HepG2 (cell line): ENCODE data around the gene OXLD1. TPM values are rescaled to one million over a fixed set of nuclear protein-coding genes. Genes with fewer than 3 reads are reported as not detected.

Experiments
- ATAC-seq: fragments of 200-7000 bp; cut with Tn5 transposase; 3 replicates; pipeline ENCODE4 v1.9.1; 2020; ENCODE audit warnings: mild to moderate bottlenecking, moderate library complexity
- BruUV-seq: library from RNA; stranded (reverse); fragments of 400-500 nt; replicated peaks from 2 replicates; lab custom pipeline; 2021; lab: Mats Ljungman, UMichigan
- CTCF ChIA-PET: fragments of 300-600 bp; formaldehyde crosslinking; extraction: SDS; loops from one replicate; lab custom pipeline; 2021; ENCODE audit warnings: low total read pairs, inconsistent platforms, low intra/inter-chr PET ratio; lab: Yijun Ruan, JAX
- POLR2A ChIA-PET: fragments of 350-600 bp; sonication (Branson Sonifier 250); formaldehyde crosslinking; loops from one replicate; lab custom pipeline; 2020; ENCODE audit warnings: antibody characterized with exemption, inconsistent platforms; lab: Yijun Ruan, JAX
- DNase-seq: peaks from one replicate; pipeline ENCODE4 v3.0.0-alpha.2; 2015; ENCODE audit warnings: low spot score
- FAIRE-seq: peaks from 3 replicates; lab custom pipeline; 2011; peaks lifted over from hg19 to GRCh38; lab: Jason Lieb, UNC
- H2AFZ ChIP-seq: one replicate; pipeline ENCODE4 v1.6.1; 2011; ENCODE audit warnings: low read length, inconsistent platforms
- H3K27ac ChIP-seq: fragments of 300-600 bp; 3 replicates; pipeline ENCODE4 v1.8.0; 2011; ENCODE audit warnings: mixed run types, mild to moderate bottlenecking, mixed read lengths, low read length, inconsistent platforms; ENCODE audit not compliant: insufficient read depth; ENCODE audit errors: extremely low read length
- H3K27me3 ChIP-seq, 2 experiments: fragments of 200-600 bp in 1 of 2; 2 replicates in 1 of 2; 3 replicates in 1 of 2; pipeline versions ENCODE4 v1.6.0 to v1.8.0; 2011; ENCODE audit warnings: low read length in 2 of 2, mild to moderate bottlenecking in 2 of 2, moderate library complexity in 2 of 2, inconsistent platforms in 1 of 2; ENCODE audit not compliant: insufficient read depth in 2 of 2, control insufficient read depth in 1 of 2
- H3K36me3 ChIP-seq, 2 experiments: fragments of 200-600 bp in 1 of 2; replicated peaks in 1 of 2; 2 replicates in 1 of 2; 3 replicates in 1 of 2; pipeline versions ENCODE4 v1.5.1 to v1.8.0; 2011; ENCODE audit warnings: low read length in 2 of 2, inconsistent platforms in 1 of 2; ENCODE audit not compliant: insufficient read depth in 2 of 2, control insufficient read depth in 1 of 2
- H3K4me1 ChIP-seq: 2 replicates; pipeline ENCODE4 v1.5.1; 2012; ENCODE audit warnings: low read length, inconsistent platforms; ENCODE audit not compliant: insufficient read depth
- H3K4me2 ChIP-seq: 2 replicates; pipeline ENCODE4 v1.6.0; 2011; ENCODE audit warnings: low read depth, low read length, inconsistent platforms
- H3K4me3 ChIP-seq, 3 experiments: fragments of 200-600 bp in 1 of 3; sonication (generic), shearing (Covaris generic) in 1 of 3; replicated peaks in 1 of 3; 2 replicates each; pipeline ENCODE4 v1.5.1; 2011 to 2016; ENCODE audit warnings: low read length in 3 of 3, inconsistent platforms in 2 of 3, low read depth in 2 of 3, mild to moderate bottlenecking in 2 of 3, control low read depth in 1 of 3, mixed read lengths in 1 of 3; ENCODE audit not compliant: insufficient read depth in 1 of 3
- H3K79me2 ChIP-seq: one replicate; pipeline ENCODE4 v1.6.1; 2011; ENCODE audit warnings: low read length, inconsistent platforms; ENCODE audit not compliant: insufficient read depth
- H3K9ac ChIP-seq: 2 replicates; pipeline ENCODE4 v1.6.0; 2011; ENCODE audit warnings: mild to moderate bottlenecking, low read depth, low read length, inconsistent platforms; ENCODE audit not compliant: insufficient read depth
- H3K9me3 ChIP-seq: 2 replicates; pipeline ENCODE4 v1.5.1; 2012; ENCODE audit warnings: mild to moderate bottlenecking, low read length
- H4K20me1 ChIP-seq: 2 replicates; pipeline ENCODE4 v1.6.0; 2011; ENCODE audit warnings: inconsistent platforms, mild to moderate bottlenecking, low read length, moderate library complexity; ENCODE audit not compliant: insufficient read depth
- ATF7 ChIP-seq, 2 experiments: fragments of 450-650 bp in 1 of 2; sonication (generic) in 1 of 2; formaldehyde crosslinking in 1 of 2; IDR thresholded peaks; 2 replicates each; pipeline versions ENCODE4 v1.4.0 to v1.6.1; 2016 to 2020; ENCODE audit warnings: antibody characterized with exemption in 1 of 2, mild to moderate bottlenecking in 1 of 2, missing genetic modification reagents in 1 of 2
- HNF4A ChIP-seq: sonication (generic); formaldehyde crosslinking; IDR thresholded peaks from 2 replicates; pipeline ENCODE4 v1.4.0; 2020; ENCODE audit warnings: missing genetic modification reagents
- HOXA5 ChIP-seq: sonication (generic); formaldehyde crosslinking; IDR thresholded peaks from 2 replicates; pipeline ENCODE4 v1.4.0; 2020; ENCODE audit warnings: missing genetic modification reagents
- MAFG ChIP-seq: sonication (generic); formaldehyde crosslinking; IDR thresholded peaks from 2 replicates; pipeline ENCODE4 v1.5.1; 2020; ENCODE audit warnings: mild to moderate bottlenecking, missing genetic modification reagents
- MEF2D ChIP-seq: sonication (generic); formaldehyde crosslinking; IDR thresholded peaks from 2 replicates; pipeline ENCODE4 v1.5.1; 2020; ENCODE audit warnings: mild to moderate bottlenecking, missing genetic modification reagents
- NFRKB ChIP-seq: fragments of 450-650 bp; IDR thresholded peaks from 2 replicates; pipeline ENCODE4 v1.6.1; 2017
- PHF5A ChIP-seq: IDR thresholded peaks from one replicate; pipeline ENCODE4 v1.6.1; 2018; ENCODE audit warnings: low read depth, missing genetic modification reagents; ENCODE audit not compliant: unreplicated experiment
- RERE ChIP-seq: IDR thresholded peaks from 2 replicates; pipeline ENCODE4 v1.6.1; 2016; ENCODE audit warnings: low read depth, missing genetic modification reagents, missing compliant biosample characterization
- SALL2 ChIP-seq: sonication (generic); formaldehyde crosslinking; IDR thresholded peaks from 2 replicates; pipeline ENCODE4 v1.8.1; 2023; ENCODE audit warnings: mild to moderate bottlenecking, missing genetic modification reagents, inconsistent platforms
- USF2 ChIP-seq, 2 experiments: sonication (generic) in 1 of 2; formaldehyde crosslinking in 1 of 2; IDR thresholded peaks; 2 replicates each; pipeline versions ENCODE4 v1.5.1 to v1.6.1; 2011 to 2020; ENCODE audit warnings: borderline replicate concordance in 1 of 2, low read depth in 1 of 2, low read length in 1 of 2, mild to moderate bottlenecking in 1 of 2, missing genetic modification reagents in 1 of 2, moderate library complexity in 1 of 2
- ZNF260 ChIP-seq: sonication (generic); formaldehyde crosslinking; IDR thresholded peaks from 2 replicates; pipeline ENCODE4 v1.4.0; 2020; ENCODE audit warnings: missing genetic modification reagents, low read depth, mild to moderate bottlenecking, borderline replicate concordance
- ZNF597 ChIP-seq: sonication (generic); formaldehyde crosslinking; IDR thresholded peaks from 2 replicates; pipeline ENCODE4 v1.5.0; 2020; ENCODE audit warnings: missing genetic modification reagents
- ZNF644 ChIP-seq: IDR thresholded peaks from 2 replicates; pipeline ENCODE4 v1.6.1; 2016; ENCODE audit warnings: low read depth
- ZNF800 ChIP-seq: sonication (generic); formaldehyde crosslinking; IDR thresholded peaks from 2 replicates; pipeline ENCODE4 v1.4.0; 2020; ENCODE audit warnings: missing genetic modification reagents
- WGBS: methylation state at CpG from one replicate; pipeline ENCODE4 v1.1.6; 2017; ENCODE audit warnings: low lambda C conversion rate; 5-methylcytosine and 5-hydroxymethylcytosine counted together
- in situ Hi-C: cut with HindIII; loops from 2 replicates; pipeline ENCODE4 v1.10.0; 2017; ENCODE audit warnings: low pct_unique_long_range_greater_than_20kb; ENCODE audit not compliant: extremely low pct_ligation_motif_present
- intact Hi-C: fragments of 100-400 bp; cut with micrococcal nuclease; formaldehyde crosslinking; loops from one replicate; pipeline ENCODE4 v1.10.0; 2022; ENCODE audit not compliant: unreplicated experiment
- polyA plus RNA-seq, 8 experiments: library from polyadenylated mRNA; depleted of rRNA in 3 of 8; stranded (reverse) in 7 of 8; unstranded in 1 of 8; fragments of >200 nt; fragmentation: Illumina TruSeq in 4 of 8; extraction: Trizol in 4 of 8; gene quantifications; 2 replicates each; pipeline versions ENCODE4 v1.2.1 to v1.2.3, GENCODE V29; 2011 to 2016; ENCODE audit warnings: low read depth in 4 of 8, missing spikeins in 1 of 8, mixed read lengths in 1 of 8; ENCODE audit not compliant: insufficient read depth in 1 of 8
- total RNA-seq, 5 experiments: library from RNA; depleted of rRNA; stranded (reverse); fragments of >200 nt; fragmentation: Illumina TruSeq; extraction: Trizol; gene quantifications; 2 replicates each; pipeline ENCODE4 v1.2.3, GENCODE V29; 2016; ENCODE audit warnings: low read depth in 1 of 5

The OXLD1 gene
- total and polyA plus RNA-seq, 2 of the 13 experiments (the other 11 are each of a cell fraction or from before 2014, with no cell fraction given): 27.1 to 37.5 TPM

- H3K4me2 ChIP-seq: no peak overlapping the region
- FAIRE-seq (no peak), DNase-seq (no peak), ATAC-seq (no peak; the same call in 2 of the 3 replicates)
- POLR2A ChIA-PET: interaction anchor here (2.1 to 3.9 kb wide), 2 partner anchors 10 to 30 kb away, joined by 8 to 26 read pairs; partner anchors contain the start of genes ARL16, HGS and MRPL12
- in situ Hi-C loops (no loop called here), intact Hi-C loops (no loop called here)
- no peaks in the 10 kb centered on the region for H3K9me3 ChIP-seq
- H4K20me1 ChIP-seq: no peaks in the 10 kb centered on the region
- no peak overlapping the region for H3K9ac ChIP-seq
- H2AFZ ChIP-seq: no peak overlapping the region
- H3K4me1 ChIP-seq: peaks cover 14% of the 10 kb centered on the region
- H3K79me2 ChIP-seq: peaks cover 8% of the 10 kb centered on the region
- H3K4me3 ChIP-seq: no peak overlapping the region
- no peaks in the 10 kb centered on the region for H3K27me3 ChIP-seq
- CTCF ChIA-PET: no interaction called here
- BruUV-seq: no TSS peak
- 98% methylated on average over 16 of the region's 16 CpGs for WGBS
- H3K27ac ChIP-seq: no peak overlapping the region
- H3K36me3 ChIP-seq: peaks cover 33 to 55% of the 10 kb centered on the region in 2 experiments
- TF ChIP-seq ZNF597 (CRISPR knock-in tag) (no peak), MEF2D (CRISPR knock-in tag) (no peak), NFRKB (no peak), SALL2 (no peak), RERE (CRISPR knock-in tag) (no peak), HNF4A (no peak), USF2 (IDR thresholded peaks at IDR 0.05; ENCODE audit: low read depth, low read length) (no peak), USF2 (CRISPR knock-in tag; IDR thresholded peaks at IDR 0.05; ENCODE audit: borderline replicate concordance) (no peak), ZNF800 (CRISPR knock-in tag) (no peak), ZNF644 (CRISPR knock-in tag) (no peak), HOXA5 (CRISPR knock-in tag) (no peak), PHF5A (CRISPR knock-in tag) (no peak), ATF7 (IDR thresholded peaks at IDR 0.05) (no peak), ATF7 (CRISPR knock-in tag; IDR thresholded peaks at IDR 0.05) (no peak), MAFG (CRISPR knock-in tag) (no peak), ZNF260 (no peak)
Observed at GRCh38 chr17:81672954-81673353, 6.5 kb upstream of the OXLD1 start.
